T-helper 1 cell treated with Interleukin-12 subunit alpha and Interleukin-12 subunit beta and Interleukin-4 antibody, amounts not matched to agents 30 ng/mL and 1 ng/mL, for 36 hours (primary cell): Measurements from ENCODE around the gene UBXN2A. TPM values are rescaled to one million over a fixed set of nuclear protein-coding genes. Genes with fewer than 3 reads are reported as not detected.
"Not testable (repeated sequence)": the region's sequence is repeated elsewhere in the genome, so short reads cannot be mapped to it uniquely, and the experiment has no call there.

Experiments
- intact Hi-C: fragments of 100-400 bp; cut with micrococcal nuclease; formaldehyde crosslinking; loops from one replicate; pipeline ENCODE4 v1.15.1; 2024
- total RNA-seq: library from RNA; stranded (reverse); gene quantifications from 2 replicates; pipeline ENCODE4 v1.2.3, GENCODE V29; 2022

The UBXN2A gene
- total RNA-seq, 1 donor from 2014 or later = 11.6 TPM

DNA sequence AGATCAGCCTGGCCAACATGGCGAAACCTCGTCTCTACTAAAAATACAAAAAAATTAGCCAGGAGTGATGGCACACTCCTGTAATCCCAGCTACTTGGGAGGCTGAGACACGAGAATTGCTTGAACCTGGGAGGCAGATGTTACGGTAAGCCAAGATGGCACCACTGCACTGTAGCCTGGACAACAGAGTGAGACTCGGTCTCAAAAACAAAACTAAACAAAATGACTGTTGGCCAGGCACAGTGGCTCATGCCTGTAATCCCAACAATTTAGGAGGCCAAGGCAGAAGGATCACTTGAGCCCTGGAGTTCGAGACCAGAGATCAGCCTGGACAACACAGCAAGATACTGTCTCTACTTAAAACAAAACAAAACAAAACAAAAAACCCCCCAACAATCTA is 102.9 kb downstream of the UBXN2A start:
- intact Hi-C loops = not testable (repeated sequence)

DNA sequence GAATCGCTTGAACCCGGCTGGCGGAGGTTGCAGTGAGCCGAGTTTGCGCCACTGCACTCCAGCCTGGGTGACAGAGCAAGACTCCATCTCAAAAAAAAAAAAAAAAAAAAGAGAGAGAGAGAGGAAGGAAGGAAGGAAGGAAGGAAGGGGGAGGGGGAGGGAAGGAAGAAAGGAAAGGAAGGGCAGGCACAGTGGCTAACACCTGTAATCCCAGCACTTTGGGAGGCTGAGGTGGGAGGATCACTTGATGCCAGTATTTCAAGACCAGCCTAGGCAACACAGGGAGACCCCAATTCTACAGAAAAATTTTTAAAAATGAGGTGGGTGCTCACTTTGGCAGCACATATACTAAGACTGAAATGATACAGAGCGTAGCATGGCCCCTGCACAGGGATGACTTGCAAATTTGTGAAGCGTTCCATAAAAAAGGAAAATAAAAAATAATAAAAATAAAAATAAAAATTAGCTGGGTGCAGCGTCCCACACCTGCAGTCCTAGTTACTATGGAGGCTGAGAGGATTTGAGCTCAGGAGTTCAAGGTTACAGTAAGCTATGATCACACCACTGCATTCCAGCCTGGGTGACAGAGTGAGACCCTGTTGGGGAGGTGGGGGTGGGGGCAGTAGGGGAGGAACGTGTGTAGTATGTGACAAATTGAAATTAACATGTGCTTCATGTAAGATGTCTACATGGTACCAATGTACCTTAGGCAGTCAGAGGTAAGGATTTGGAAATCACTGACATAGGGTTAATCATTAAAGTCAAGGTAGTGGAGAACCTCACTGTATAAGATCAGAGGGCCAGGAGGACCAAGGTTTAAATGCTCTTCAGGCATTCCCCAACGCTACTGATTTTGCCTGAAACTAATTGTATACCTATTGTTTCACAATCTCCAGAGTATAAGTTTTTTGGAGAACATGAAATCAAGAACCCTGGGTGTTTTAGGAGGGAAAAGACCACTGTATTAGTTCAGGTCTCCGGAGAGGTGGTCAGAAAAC is 105.5 kb downstream of the UBXN2A start:
- intact Hi-C loops = loop anchor here (2.0 to 5.0 kb wide), 6 partner anchors 39 to 1831 kb away; partner anchors contain the start of genes ASXL2, CENPO, DNAJC27 and FAM228B

DNA sequence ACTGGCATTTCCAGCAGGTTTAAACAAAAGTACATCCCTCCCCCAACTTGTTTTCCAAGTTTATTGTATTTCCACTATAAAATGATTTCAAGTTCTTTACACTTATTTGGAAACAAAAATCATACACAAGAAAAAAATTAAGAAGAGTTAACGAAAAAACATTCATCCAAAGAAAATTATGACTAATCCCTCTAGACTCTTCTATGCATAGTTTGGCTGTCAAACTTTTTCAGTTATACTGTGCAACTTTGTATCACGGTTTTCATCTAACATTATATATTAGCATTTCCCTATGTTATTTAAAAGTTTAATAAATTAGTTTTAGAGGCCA is 106.3 kb downstream of the UBXN2A start:
- intact Hi-C loops = loop anchor here (2.0 to 5.0 kb wide), 6 partner anchors 38 to 1831 kb away; partner anchors contain the start of genes ASXL2, CENPO, DNAJC27 and FAM228B

DNA sequence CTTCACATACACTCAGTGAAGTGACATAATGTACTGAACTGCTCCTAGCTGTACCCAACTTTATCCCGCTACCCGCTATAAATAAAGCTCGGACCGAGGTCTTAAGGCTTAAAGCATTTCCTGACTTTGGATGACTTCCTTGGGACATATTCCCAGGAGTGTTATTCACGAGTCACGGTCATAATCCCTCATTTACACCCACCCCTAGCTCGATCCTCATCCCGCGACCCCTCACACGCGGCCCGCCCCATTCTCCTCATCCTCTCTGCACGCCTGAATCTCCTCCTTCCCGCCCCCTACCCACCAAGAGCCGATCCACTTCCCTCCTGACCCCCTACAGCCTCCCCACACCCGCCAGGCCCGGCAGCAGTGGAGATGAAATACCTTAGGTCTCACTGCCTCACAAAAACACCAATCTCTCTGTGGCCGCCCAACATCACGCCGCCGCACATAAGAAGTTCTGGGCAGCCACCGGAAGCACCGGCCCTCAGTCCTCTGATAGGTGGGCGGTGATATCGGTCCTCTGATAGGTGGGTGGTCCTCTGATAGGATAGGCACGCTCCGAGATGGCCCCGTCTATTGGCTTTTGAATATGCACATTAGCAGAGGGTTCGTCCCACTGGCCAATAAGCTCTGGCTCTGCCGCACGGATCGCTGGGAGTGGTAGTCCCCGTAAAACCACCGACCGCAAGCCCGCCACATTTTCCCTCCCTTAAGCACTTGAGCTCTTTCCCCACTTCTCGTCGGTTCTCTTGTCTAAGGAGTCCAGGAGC is 106.9 kb downstream of the UBXN2A start, which contains the start of gene WDCP:
Gene WDCP (minus strand): TSS at position 462 of the 773 bp plus-strand sequence. CDS start 7,897 bp downstream, outside the sequence.
- intact Hi-C loops = loop anchor here (1.0 to 5.0 kb wide), 12 partner anchors 29 to 1830 kb away; partner anchors contain the start of genes ASXL2, ATAD2B, CENPO and DNAJC27

DNA sequence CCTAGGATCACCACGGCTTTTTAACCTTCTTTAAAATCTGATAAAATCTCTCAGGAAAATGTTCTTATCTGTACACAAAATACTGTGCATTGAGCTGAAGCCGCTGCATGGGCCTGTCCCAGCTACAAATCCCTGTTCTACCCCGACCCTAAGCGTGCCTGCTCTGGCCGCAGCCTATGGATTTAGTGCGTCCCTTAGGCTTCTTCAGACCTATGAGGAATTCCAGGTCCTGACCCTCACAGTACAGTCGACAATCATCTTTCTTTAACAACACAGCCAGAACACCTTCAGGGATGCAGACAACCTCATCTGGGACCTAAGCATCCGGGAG is 107.4 kb downstream of the UBXN2A start:
- intact Hi-C loops = loop anchor here (1.0 to 5.0 kb wide), 12 partner anchors 29 to 1830 kb away; partner anchors contain the start of genes ASXL2, ATAD2B, CENPO and DNAJC27

DNA sequence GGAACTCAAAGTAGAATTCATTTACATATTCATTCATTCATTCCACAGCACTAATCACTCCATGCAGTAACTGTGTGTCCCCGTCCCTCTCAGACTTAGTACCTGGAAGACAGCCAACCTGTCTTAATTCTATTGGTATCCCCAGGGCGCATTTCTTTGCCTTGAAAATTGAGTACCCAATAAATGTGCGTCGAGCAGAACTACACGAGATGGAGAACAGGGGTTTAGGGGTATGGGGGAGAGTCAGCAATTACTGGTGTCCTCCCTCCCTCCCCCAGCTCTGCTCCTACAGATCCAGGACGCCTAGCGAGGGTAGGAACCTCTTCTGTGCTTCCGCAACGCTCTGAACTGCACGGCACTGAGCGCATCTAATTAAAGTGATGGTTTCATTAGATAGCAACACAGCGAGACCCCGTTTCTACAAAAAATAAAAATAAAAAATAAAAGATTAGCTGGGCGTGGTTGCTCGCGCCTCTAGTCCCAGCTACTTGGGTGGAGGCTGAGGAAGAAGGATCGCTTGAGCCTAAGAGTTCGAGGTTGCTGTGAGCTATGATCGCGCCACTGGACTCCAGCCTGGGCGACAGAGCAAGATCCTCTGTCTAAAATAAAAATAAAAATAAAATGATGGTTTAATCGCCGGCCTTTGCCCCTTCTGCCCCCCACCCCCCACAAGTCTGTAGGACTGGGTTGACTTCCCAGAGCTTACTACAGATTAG is 108.7 kb downstream of the UBXN2A start:
- intact Hi-C loops = loop anchor here (5.0 kb wide), 1 partner anchor 1828 kb away; the partner anchor contains the start of gene ASXL2

DNA sequence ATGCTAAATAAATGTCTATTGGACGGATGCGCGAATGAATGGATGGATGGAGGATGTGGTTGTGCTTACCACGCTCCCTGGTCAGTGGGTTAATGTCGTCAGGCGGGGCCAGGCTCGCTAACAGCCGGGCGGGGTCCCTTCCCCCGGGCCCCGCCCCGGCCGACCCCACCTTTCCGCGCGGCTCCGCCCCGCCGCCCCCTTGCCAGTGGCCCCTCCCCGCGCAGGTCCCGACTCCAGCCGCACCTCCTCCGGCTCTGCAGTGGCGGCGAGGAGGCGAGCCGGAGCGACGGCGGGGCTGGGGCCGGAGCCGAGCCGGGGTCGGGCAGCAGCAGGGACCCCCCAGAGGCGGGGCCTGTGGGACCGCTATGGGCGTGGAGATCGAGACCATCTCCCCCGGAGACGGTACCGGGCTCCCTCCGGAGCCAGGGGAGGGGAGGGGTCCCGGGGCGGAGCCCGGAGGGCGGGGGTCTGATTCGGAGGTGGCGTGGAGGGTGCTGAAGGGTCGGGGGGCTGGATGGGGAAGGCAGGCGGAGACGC is 109.3 kb downstream of the UBXN2A start, which contains the start of gene FKBP1B:
Gene FKBP1B (plus strand): TSS at position 257 of the 537 bp plus-strand sequence. CDS start 109 bp downstream, at position 366.
- intact Hi-C loops = loop anchor here (5.0 kb wide), 1 partner anchor 1828 kb away; the partner anchor contains the start of gene ASXL2

DNA sequence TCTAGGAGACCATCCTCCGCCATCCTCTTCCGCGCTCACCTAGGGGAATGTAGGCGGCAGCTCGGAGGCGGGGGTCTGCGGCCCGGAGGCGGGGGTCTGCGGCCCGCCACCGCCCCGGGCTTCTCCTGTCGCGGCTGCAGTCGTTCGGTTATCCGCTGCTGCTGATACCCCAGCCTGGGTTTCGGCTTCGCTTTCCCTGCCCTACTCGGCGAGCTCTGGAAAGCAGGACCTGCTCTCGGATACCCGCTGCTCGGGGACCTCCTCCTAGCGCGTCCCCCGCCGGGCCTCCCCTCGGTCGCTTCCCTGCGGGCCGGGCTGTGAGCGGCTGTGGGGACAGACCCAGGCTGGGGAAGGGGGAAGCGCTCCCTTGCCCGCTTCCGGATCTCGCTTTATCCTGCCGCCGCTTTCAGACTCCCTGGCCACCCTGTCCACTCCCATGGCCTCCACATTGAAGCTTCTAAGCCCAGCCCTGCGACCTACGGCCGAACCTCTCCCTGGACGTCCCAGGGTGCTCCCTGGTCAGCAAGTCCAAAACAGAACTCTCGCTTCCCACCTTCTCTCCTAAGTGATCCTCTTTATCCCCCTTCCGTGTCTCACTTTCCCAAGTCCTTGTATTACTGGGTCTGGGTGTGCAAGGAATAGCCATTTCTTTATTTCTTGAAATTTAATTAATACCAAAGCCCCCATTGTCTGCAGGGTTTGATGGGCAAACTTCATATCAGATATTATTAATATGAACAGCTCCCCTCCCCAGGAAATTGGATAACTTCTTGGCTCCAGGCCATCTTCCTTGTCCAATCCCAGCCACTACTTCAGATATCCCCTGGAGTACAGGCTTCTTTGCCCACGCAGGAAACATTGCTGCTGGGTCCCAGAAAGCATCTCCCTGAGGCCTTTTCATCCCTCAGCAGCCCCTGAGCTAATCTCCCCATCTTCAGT is 110.0 kb downstream of the UBXN2A start:
- intact Hi-C loops = no loop called here

DNA sequence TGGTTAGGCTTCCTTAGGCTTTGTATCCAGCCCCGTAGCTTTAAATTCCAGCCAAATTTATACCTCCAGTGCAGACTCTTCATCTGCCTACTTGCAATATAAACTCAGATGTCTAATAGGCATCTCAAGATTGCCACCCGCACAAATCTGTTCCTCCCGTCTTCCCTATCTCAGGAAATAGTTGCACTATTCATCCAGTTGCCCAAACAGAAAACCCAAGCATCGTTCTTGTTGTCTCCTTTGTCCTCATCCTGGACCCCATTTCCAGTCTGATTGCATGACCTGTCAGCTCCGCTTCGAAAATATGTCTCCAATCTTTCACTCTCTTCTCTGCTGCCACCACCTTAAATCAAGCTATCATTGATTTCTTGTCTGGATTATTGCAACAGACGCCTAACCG is 111.6 kb downstream of the UBXN2A start:
- intact Hi-C loops = no loop called here

DNA sequence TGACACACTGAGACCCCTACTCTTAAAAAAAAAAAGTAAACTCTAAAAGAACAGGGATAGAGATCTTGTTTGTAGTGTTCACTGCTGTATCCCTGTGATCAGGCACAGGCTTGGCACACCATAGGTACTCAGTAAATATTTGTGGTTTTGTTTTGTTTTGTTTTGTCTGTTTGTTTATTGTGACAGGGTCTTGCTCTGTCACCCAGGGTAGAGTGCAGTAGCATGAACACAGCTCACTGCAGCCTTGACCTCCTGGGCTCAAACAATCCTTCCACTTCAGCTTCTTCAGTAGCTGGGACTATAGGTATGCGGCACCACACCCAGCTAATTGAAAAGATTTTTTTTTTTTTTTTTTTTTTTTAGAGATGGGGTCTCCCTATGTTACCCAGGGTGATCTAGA is 112.7 kb downstream of the UBXN2A start:
- intact Hi-C loops = no loop called here

Other genes with a start within 250 kb of the UBXN2A start
- gene ATAD2B, start 13.3 kb upstream of the UBXN2A start, total RNA-seq = 27.6 and 28.8 TPM in 2 replicates
- 0.07 and 0.44 TPM in 2 replicates for gene MFSD2B, start 69.6 kb downstream of the UBXN2A start, total RNA-seq
- 19.9 and 20.2 TPM in 2 replicates for gene WDCP, start 106.9 kb downstream of the UBXN2A start, total RNA-seq
- 0.66 and 1.4 TPM in 2 replicates for gene FKBP1B, start 109.3 kb downstream of the UBXN2A start, total RNA-seq
- 90.9 and 94.3 TPM in 2 replicates for gene SF3B6, start 135.9 kb downstream of the UBXN2A start, total RNA-seq
- gene TP53I3, start 144.4 kb downstream of the UBXN2A start, total RNA-seq = 0.91 and 1.1 TPM in 2 replicates
- 0.29 TPM in 1 of 2 replicates, not detected in the other for gene PFN4, start 182.9 kb downstream of the UBXN2A start, total RNA-seq
- 7.8 and 10.1 TPM in 2 replicates for gene FAM228B, start 183.0 kb downstream of the UBXN2A start, total RNA-seq
- gene FAM228A, start 234.6 kb downstream of the UBXN2A start, total RNA-seq = not detected in 2 replicates